ENCODE results near the gene RAPGEF3. TPM values are rescaled to one million over a fixed set of nuclear protein-coding genes. Genes with fewer than 3 reads are reported as not detected.

Gene RAPGEF3
- total and polyA plus RNA-seq, 9 donors, result 7.5 to 20.5 (median 11.6) TPM

DNA sequence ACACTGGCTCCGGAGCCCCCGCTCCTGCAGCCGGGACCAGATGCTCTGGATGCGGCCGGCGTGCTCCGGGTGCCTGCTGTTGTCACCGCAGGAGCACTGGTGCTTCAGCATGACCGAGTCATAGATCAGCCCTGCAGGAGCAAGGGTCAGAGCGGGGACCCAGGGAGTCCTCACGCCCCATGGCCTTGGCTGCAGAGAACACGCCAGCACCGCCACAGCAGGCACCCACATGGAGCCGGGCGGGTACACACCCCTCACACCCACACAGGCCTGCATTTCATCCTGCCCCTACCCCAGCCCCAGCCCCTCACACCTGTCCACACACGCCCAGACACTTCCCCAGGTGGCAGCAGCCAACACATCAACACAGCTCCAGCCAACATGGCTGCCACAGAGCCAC lies 33.2 kb upstream of the RAPGEF3 start:
- Histone ChIP-seq H3K4me1 (ENCODE audit: control insufficient read depth, insufficient read depth, low read length) (peaks cover 3% of the 10 kb centered on the region), H3K9me3 (replicated peaks; ENCODE audit: control insufficient read depth, low read depth, low read length) (no peaks in the 10 kb centered on the region), H3K27ac (ENCODE audit: low read length) (no peak overlapping the region), H3K36me3 (ENCODE audit: control insufficient read depth, insufficient read depth, low read length) (peaks cover 87% of the 10 kb centered on the region), H3K27me3 (ENCODE audit: control insufficient read depth, insufficient read depth, low read length) (no peaks in the 10 kb centered on the region), H3K4me3 (ENCODE audit: low read length) (no peak overlapping the region)
- WGBS (ENCODE audit: insufficient coverage), result 89% methylated on average over 13 of the region's 16 CpGs
- DNase-seq, result no peak

DNA sequence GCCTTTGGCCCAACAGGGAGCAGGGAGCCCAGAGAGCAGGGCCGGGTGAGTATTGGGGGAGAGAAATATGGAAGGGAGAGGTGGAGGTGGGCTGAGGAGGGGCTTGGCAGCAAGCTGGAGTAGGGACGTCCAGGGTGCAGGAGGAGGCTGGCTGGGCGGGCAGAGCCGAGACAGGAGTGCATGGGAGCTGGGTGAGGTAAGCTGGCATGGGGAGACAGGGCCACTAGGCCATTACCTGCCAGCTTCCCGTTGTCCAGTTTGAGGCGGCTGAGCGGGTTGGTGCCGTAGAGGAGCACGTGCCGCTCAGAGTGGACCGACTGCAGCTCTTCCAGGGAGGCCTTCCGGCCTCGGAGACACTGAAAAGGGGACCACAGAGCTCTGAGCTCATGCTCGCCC lies 32.7 kb upstream of the RAPGEF3 start:
- Histone ChIP-seq H3K36me3 (ENCODE audit: control insufficient read depth, insufficient read depth, low read length) (peaks cover 87% of the 10 kb centered on the region), H3K27me3 (ENCODE audit: control insufficient read depth, insufficient read depth, low read length) (no peaks in the 10 kb centered on the region), H3K4me3 (ENCODE audit: low read length) (no peak overlapping the region), H3K9me3 (replicated peaks; ENCODE audit: control insufficient read depth, low read depth, low read length) (no peaks in the 10 kb centered on the region), H3K4me1 (ENCODE audit: control insufficient read depth, insufficient read depth, low read length) (peaks cover 3% of the 10 kb centered on the region), H3K27ac (ENCODE audit: low read length) (no peak overlapping the region)
- DNase-seq, result no peak
- WGBS (ENCODE audit: insufficient coverage), result 90% methylated on average over 13 of the region's 14 CpGs

DNA sequence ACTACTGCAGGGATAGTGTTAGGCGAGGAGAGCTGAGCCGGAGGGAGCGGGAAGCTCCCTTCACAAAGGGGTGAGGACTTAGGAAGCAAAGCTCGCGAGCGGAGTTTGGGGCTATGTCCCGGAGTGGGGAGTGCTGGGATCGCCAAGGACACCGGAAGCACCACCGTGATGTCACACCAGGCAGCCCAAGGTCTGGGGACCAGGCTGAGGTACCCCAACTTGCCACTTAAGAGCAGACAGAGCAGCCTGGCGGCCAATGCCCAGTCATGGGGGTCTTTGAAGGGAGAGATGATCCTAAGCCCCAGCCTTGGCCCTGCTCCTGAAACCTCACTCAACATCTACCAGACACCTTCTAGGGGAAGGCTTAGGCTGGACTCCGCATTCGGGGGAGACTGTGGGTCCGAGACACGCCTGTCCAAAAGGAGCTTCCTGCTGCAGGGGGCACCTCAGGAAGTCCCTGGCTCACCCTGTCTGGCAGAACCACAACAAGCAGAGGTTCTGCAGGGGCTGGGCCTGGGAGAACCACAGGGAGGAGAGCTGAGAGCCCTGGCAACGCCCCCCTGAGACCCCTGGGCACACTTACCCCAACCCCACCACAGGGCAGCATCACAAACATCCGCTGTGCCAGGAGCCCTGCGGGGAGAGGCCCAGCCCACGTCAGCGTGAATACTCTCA lies 32.1 kb upstream of the RAPGEF3 start:
- peaks cover 88% of the 10 kb centered on the region for H3K36me3 ChIP-seq (ENCODE audit: control insufficient read depth, insufficient read depth, low read length)
- no peak for DNase-seq
- H3K4me3 ChIP-seq (ENCODE audit: low read length), result no peak overlapping the region
- 91% methylated on average over 14 of the region's 20 CpGs for WGBS (ENCODE audit: insufficient coverage)
- H3K27me3 ChIP-seq (ENCODE audit: control insufficient read depth, insufficient read depth, low read length), result no peaks in the 10 kb centered on the region
- peaks cover 3% of the 10 kb centered on the region for H3K4me1 ChIP-seq (ENCODE audit: control insufficient read depth, insufficient read depth, low read length)
- no peak overlapping the region for H3K27ac ChIP-seq (ENCODE audit: low read length)
- H3K9me3 ChIP-seq (replicated peaks; ENCODE audit: control insufficient read depth, low read depth, low read length), result no peaks in the 10 kb centered on the region

DNA sequence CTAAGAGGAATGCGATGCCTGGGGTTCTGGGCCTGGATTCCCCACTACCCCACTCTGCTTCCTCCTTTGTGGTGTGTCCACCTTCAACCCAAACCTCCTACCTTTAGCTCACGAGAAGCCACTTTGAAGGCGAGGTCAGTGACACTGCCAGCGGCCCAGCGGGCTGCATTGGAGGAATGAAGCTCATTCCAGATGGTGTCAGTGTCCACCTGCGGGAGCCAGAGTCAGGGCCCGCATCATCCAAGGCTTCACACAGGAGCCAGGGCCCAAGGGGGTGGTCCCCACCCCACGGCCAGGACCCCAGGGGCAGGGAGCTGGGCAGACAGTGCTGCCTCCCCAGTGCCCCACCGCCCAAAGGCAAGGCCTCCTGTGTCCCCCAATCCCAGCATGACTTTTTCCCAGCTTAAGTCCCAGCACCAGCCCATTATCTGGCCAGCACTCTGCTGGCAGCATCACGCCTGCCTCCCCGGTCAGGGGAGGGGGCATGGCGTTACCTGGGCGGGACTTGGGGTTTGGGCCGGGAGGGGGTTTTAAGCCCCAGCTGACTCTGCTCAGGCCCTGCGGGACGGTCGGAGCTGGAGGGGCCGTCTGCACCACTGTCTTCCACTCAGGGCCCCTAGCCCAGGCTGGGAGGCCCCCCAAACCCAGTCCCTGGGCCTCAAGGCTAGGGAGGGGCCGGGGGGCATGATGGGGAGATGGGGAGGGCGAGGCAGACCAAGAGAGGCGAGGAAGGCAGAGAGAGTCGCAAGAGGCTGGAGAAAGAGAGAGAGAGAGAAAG lies 31.2 kb upstream of the RAPGEF3 start:
- Histone ChIP-seq H3K4me3 (ENCODE audit: low read length) (no peak overlapping the region), H3K9me3 (replicated peaks; ENCODE audit: control insufficient read depth, low read depth, low read length) (no peaks in the 10 kb centered on the region), H3K27ac (ENCODE audit: low read length) (no peak overlapping the region), H3K27me3 (ENCODE audit: control insufficient read depth, insufficient read depth, low read length) (no peaks in the 10 kb centered on the region), H3K36me3 (ENCODE audit: control insufficient read depth, insufficient read depth, low read length) (peaks cover 88% of the 10 kb centered on the region), H3K4me1 (ENCODE audit: control insufficient read depth, insufficient read depth, low read length) (peaks cover 3% of the 10 kb centered on the region)
- 84% methylated on average over 15 of the region's 22 CpGs for WGBS (ENCODE audit: insufficient coverage)
- DNase-seq, result no peak

- H3K9me3 ChIP-seq (replicated peaks; ENCODE audit: control insufficient read depth, low read depth, low read length), result no peaks in the 10 kb centered on the region
- peaks cover 3% of the 10 kb centered on the region for H3K4me1 ChIP-seq (ENCODE audit: control insufficient read depth, insufficient read depth, low read length)
- no peak overlapping the region for H3K4me3 ChIP-seq (ENCODE audit: low read length)
- H3K36me3 ChIP-seq (ENCODE audit: control insufficient read depth, insufficient read depth, low read length), result peaks cover 88% of the 10 kb centered on the region
- H3K27ac ChIP-seq (ENCODE audit: low read length), result no peak overlapping the region
- WGBS (ENCODE audit: insufficient coverage), result 90% methylated on average over 2 of the region's 5 CpGs
- H3K27me3 ChIP-seq (ENCODE audit: control insufficient read depth, insufficient read depth, low read length), result no peaks in the 10 kb centered on the region
- DNase-seq, result no peak
These were observed 30.5 kb upstream of the RAPGEF3 start for GRCh38 chr12:47789141-47789540.

- no peak for DNase-seq
- no peaks in the 10 kb centered on the region for H3K9me3 ChIP-seq (replicated peaks; ENCODE audit: control insufficient read depth, low read depth, low read length)
- no peaks in the 10 kb centered on the region for H3K27me3 ChIP-seq (ENCODE audit: control insufficient read depth, insufficient read depth, low read length)
- 82% methylated on average over 12 of the region's 14 CpGs for WGBS (ENCODE audit: insufficient coverage)
- H3K27ac ChIP-seq (ENCODE audit: low read length), result no peak overlapping the region
- H3K36me3 ChIP-seq (ENCODE audit: control insufficient read depth, insufficient read depth, low read length), result peaks cover 92% of the 10 kb centered on the region
- peaks cover 2% of the 10 kb centered on the region for H3K4me1 ChIP-seq (ENCODE audit: control insufficient read depth, insufficient read depth, low read length)
- H3K4me3 ChIP-seq (ENCODE audit: low read length), result no peak overlapping the region
These were observed 29.1 kb upstream of the RAPGEF3 start for GRCh38 chr12:47787596-47788319.

- Histone ChIP-seq H3K36me3 (ENCODE audit: control insufficient read depth, insufficient read depth, low read length) (peaks cover 97% of the 10 kb centered on the region), H3K27me3 (ENCODE audit: control insufficient read depth, insufficient read depth, low read length) (no peaks in the 10 kb centered on the region), H3K27ac (ENCODE audit: low read length) (no peak overlapping the region), H3K4me3 (ENCODE audit: low read length) (no peak overlapping the region), H3K9me3 (replicated peaks; ENCODE audit: control insufficient read depth, low read depth, low read length) (no peaks in the 10 kb centered on the region), H3K4me1 (ENCODE audit: control insufficient read depth, insufficient read depth, low read length) (peaks cover 2% of the 10 kb centered on the region)
- WGBS (ENCODE audit: insufficient coverage), result 94% methylated on average over 8 of the region's 10 CpGs
- no peak for DNase-seq
These were observed 28.1 kb upstream of the RAPGEF3 start for GRCh38 chr12:47786662-47787280.

DNA sequence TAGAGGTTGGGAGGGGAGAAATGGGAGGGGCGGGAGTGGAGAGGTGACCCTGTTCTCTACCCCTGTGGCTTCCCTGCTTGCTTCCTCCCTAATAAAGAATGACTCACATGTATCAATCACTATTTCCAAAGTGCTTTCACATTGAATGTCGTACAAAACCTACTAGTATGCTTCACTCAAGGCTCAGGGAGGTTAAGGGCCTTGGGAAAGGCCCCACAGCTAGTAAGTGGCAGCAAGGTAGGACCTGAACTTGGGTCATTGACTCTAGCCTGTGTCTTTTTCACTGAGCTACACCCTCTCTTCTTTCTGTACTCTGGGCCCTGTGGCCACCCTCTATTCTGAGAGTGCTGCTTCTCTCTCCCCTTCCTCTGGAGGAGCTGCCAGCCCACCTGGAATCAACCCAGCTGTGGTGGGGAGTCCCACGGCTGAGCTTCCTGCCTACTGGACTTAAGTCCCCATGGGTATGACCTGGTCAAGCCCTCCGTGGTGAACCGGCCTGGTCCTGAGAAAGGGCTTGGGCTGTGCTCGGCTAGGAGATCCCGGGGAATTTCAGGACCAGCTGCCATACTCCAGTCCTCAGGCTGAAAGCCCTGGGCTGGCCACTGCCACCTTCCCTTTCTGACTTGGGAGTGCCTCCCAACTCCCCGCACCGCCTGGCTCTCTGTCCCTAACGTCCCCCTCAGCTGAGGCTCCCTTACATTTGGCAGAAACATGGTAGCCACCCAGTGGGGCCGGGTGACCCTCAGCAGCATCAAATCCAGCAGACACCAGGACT lies 27.4 kb upstream of the RAPGEF3 start:
- H3K27ac ChIP-seq (ENCODE audit: low read length), result no peak overlapping the region
- no peak for DNase-seq
- peaks cover 2% of the 10 kb centered on the region for H3K4me1 ChIP-seq (ENCODE audit: control insufficient read depth, insufficient read depth, low read length)
- H3K27me3 ChIP-seq (ENCODE audit: control insufficient read depth, insufficient read depth, low read length), result no peaks in the 10 kb centered on the region
- H3K9me3 ChIP-seq (replicated peaks; ENCODE audit: control insufficient read depth, low read depth, low read length), result no peaks in the 10 kb centered on the region
- H3K4me3 ChIP-seq (ENCODE audit: low read length), result no peak overlapping the region
- peaks cover 99% of the 10 kb centered on the region for H3K36me3 ChIP-seq (ENCODE audit: control insufficient read depth, insufficient read depth, low read length)
- WGBS (ENCODE audit: insufficient coverage), result 71% methylated on average over 8 of the region's 11 CpGs

GRCh38 chr12:47785036-47785886 lies 26.6 kb upstream of the RAPGEF3 start:
- 92% methylated on average over 11 of the region's 15 CpGs for WGBS (ENCODE audit: insufficient coverage)
- no peak overlapping the region for H3K4me3 ChIP-seq (ENCODE audit: low read length)
- DNase-seq, result no peak
- H3K27ac ChIP-seq (ENCODE audit: low read length), result no peak overlapping the region
- H3K27me3 ChIP-seq (ENCODE audit: control insufficient read depth, insufficient read depth, low read length), result no peaks in the 10 kb centered on the region
- H3K4me1 ChIP-seq (ENCODE audit: control insufficient read depth, insufficient read depth, low read length), result peaks cover 2% of the 10 kb centered on the region
- peaks cover 92% of the 10 kb centered on the region for H3K36me3 ChIP-seq (ENCODE audit: control insufficient read depth, insufficient read depth, low read length)
- H3K9me3 ChIP-seq (replicated peaks; ENCODE audit: control insufficient read depth, low read depth, low read length), result no peaks in the 10 kb centered on the region
